ENCODE measurements around the gene EGFR.

Gene EGFR

DNA sequence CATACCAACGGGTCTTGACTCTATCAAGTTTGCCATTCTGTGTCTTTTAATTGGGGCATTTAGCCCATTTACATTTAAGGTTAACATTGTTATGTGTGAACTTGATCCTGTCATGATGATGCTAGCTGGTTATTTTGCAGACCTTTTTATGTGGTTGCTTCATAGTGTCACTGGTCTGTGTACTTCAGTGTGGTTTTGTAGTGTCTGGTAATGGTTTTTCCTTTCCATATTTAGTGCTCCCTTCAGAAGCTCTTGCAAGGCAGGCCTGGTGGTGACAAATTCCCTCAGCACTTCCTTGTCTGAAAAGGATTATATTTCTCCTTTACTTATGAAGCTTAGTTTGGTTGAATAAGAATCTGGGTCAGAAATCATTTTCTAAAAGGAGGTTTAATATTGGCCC, 211.2 kb downstream of the EGFR start:
- H3F3A ChIP-seq (ENCODE audit: insufficient read depth, low read length), result no peaks in the 10 kb centered on the region
- no peak overlapping the region for H3K27ac ChIP-seq (ENCODE audit: low read depth, low read length, poor library complexity, severe bottlenecking)
- H3K9ac ChIP-seq (ENCODE audit: low read length), result no peak overlapping the region
- H4K20me1 ChIP-seq (ENCODE audit: insufficient read depth, low read length), result no peaks in the 10 kb centered on the region
- no peaks in the 10 kb centered on the region for H3K4me1 ChIP-seq (ENCODE audit: insufficient read depth, low read length, severe bottlenecking)
- H3K27me3 ChIP-seq (ENCODE audit: insufficient read depth, low read length), result no peaks in the 10 kb centered on the region; the same call in 1 of the 2 replicates
- H3K36me3 ChIP-seq (ENCODE audit: insufficient read depth, low read length), result no peaks in the 10 kb centered on the region
- H3K79me2 ChIP-seq (ENCODE audit: insufficient read depth, low read length), result no peaks in the 10 kb centered on the region
- TF ChIP-seq, protein P1, sequence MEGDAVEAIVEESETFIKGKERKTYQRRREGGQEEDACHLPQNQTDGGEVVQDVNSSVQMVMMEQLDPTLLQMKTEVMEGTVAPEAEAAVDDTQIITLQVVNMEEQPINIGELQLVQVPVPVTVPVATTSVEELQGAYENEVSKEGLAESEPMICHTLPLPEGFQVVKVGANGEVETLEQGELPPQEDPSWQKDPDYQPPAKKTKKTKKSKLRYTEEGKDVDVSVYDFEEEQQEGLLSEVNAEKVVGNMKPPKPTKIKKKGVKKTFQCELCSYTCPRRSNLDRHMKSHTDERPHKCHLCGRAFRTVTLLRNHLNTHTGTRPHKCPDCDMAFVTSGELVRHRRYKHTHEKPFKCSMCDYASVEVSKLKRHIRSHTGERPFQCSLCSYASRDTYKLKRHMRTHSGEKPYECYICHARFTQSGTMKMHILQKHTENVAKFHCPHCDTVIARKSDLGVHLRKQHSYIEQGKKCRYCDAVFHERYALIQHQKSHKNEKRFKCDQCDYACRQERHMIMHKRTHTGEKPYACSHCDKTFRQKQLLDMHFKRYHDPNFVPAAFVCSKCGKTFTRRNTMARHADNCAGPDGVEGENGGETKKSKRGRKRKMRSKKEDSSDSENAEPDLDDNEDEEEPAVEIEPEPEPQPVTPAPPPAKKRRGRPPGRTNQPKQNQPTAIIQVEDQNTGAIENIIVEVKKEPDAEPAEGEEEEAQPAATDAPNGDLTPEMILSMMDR (IDR thresholded peaks at IDR 0.05; ENCODE audit: low read length), result no peak
- TF ChIP-seq EZH2 (IDR thresholded peaks at IDR 0.05; ENCODE audit: borderline replicate concordance, low read length), result no peak
- no peak overlapping the region for H3K4me3 ChIP-seq (ENCODE audit: low read depth, low read length, poor library complexity, severe bottlenecking)
- no peak overlapping the region for H2AFZ ChIP-seq (ENCODE audit: low read length)
- no peak overlapping the region for H3K4me2 ChIP-seq (ENCODE audit: low read length)
- no peaks in the 10 kb centered on the region for H3K9me3 ChIP-seq (ENCODE audit: low read length)
- H3K9me2 ChIP-seq (ENCODE audit: low read depth, low read length), result no peaks in the 10 kb centered on the region

- no peaks in the 10 kb centered on the region for H3K79me2 ChIP-seq (ENCODE audit: insufficient read depth, low read length)
- no peaks in the 10 kb centered on the region for H3K9me2 ChIP-seq (ENCODE audit: low read depth, low read length)
- no peaks in the 10 kb centered on the region for H3F3A ChIP-seq (ENCODE audit: insufficient read depth, low read length)
- H3K27ac ChIP-seq (ENCODE audit: low read depth, low read length, poor library complexity, severe bottlenecking), result no peak overlapping the region
- H3K4me2 ChIP-seq (ENCODE audit: low read length), result no peak overlapping the region
- H3K4me1 ChIP-seq (ENCODE audit: insufficient read depth, low read length, severe bottlenecking), result no peaks in the 10 kb centered on the region
- H3K9me3 ChIP-seq (ENCODE audit: low read length), result no peaks in the 10 kb centered on the region
- H3K4me3 ChIP-seq (ENCODE audit: low read depth, low read length, poor library complexity, severe bottlenecking), result no peak overlapping the region
- no peak overlapping the region for H2AFZ ChIP-seq (ENCODE audit: low read length)
- H3K9ac ChIP-seq (ENCODE audit: low read length), result no peak overlapping the region
- H3K27me3 ChIP-seq (ENCODE audit: insufficient read depth, low read length), result no peaks in the 10 kb centered on the region; the same call in 1 of the 2 replicates
- H4K20me1 ChIP-seq (ENCODE audit: insufficient read depth, low read length), result no peaks in the 10 kb centered on the region
- TF ChIP-seq, protein P1 (IDR thresholded peaks at IDR 0.05; ENCODE audit: low read length), result no peak
- no peak for TF ChIP-seq EZH2 (IDR thresholded peaks at IDR 0.05; ENCODE audit: borderline replicate concordance, low read length)
- H3K36me3 ChIP-seq (ENCODE audit: insufficient read depth, low read length), result no peaks in the 10 kb centered on the region
These were observed 213.0 kb downstream of the EGFR start for GRCh38 chr7:55231736-55232280.

- H3K9me2 ChIP-seq (ENCODE audit: low read depth, low read length), result no peaks in the 10 kb centered on the region
- no peaks in the 10 kb centered on the region for H3F3A ChIP-seq (ENCODE audit: insufficient read depth, low read length)
- H3K36me3 ChIP-seq (ENCODE audit: insufficient read depth, low read length), result no peaks in the 10 kb centered on the region
- no peaks in the 10 kb centered on the region for H3K79me2 ChIP-seq (ENCODE audit: insufficient read depth, low read length)
- H3K9me3 ChIP-seq (ENCODE audit: low read length), result no peaks in the 10 kb centered on the region
- H3K4me2 ChIP-seq (ENCODE audit: low read length), result no peak overlapping the region
- H3K27ac ChIP-seq (ENCODE audit: low read depth, low read length, poor library complexity, severe bottlenecking), result no peak overlapping the region
- H3K4me1 ChIP-seq (ENCODE audit: insufficient read depth, low read length, severe bottlenecking), result no peaks in the 10 kb centered on the region
- no peaks in the 10 kb centered on the region for H4K20me1 ChIP-seq (ENCODE audit: insufficient read depth, low read length)
- no peak overlapping the region for H3K4me3 ChIP-seq (ENCODE audit: low read depth, low read length, poor library complexity, severe bottlenecking)
- H3K9ac ChIP-seq (ENCODE audit: low read length), result no peak overlapping the region
- no peak overlapping the region for H2AFZ ChIP-seq (ENCODE audit: low read length)
- TF ChIP-seq, protein P1 (IDR thresholded peaks at IDR 0.05; ENCODE audit: low read length), result no peak
- no peak for TF ChIP-seq EZH2 (IDR thresholded peaks at IDR 0.05; ENCODE audit: borderline replicate concordance, low read length)
- no peaks in the 10 kb centered on the region; the same call in 1 of the 2 replicates for H3K27me3 ChIP-seq (ENCODE audit: insufficient read depth, low read length)
These were observed 214.2 kb downstream of the EGFR start for GRCh38 chr7:55233001-55233400.

Data from OCI-LY1 (cell line).